AG04450 (cell line): Measurements from ENCODE around the gene KATNAL1. TPM values are rescaled to one million over a fixed set of nuclear protein-coding genes. Genes with fewer than 3 reads are reported as not detected.

ENCODE experiments used
- CTCF ChIA-PET: fragments of 300-600, 350-600 bp; formaldehyde crosslinking; extraction: SDS; loops from one replicate; lab custom pipeline; 2022; ENCODE audit warnings: antibody characterized with exemption, inconsistent platforms; lab: Charles Lee
- POLR2A ChIA-PET: fragments of 350-600 bp; formaldehyde crosslinking; extraction: SDS; loops from one replicate; lab custom pipeline; 2021; ENCODE audit warnings: antibody characterized with exemption, inconsistent platforms; lab: Yijun Ruan, JAX
- DNase-seq: peaks from one replicate; pipeline ENCODE4 v3.0.0-alpha.2; 2011; ENCODE audit warnings: low read depth, low spot score
- H3K27ac ChIP-seq: one replicate; pipeline ENCODE4 v1.5.1; 2012; ENCODE audit warnings: low read depth, low read length, control low read depth
- H3K27me3 ChIP-seq: one replicate; pipeline ENCODE4 v1.6.0; 2012; ENCODE audit warnings: low read length; ENCODE audit not compliant: control insufficient read depth, insufficient read depth
- H3K4me3 ChIP-seq: 2 replicates; pipeline ENCODE4 v1.5.1; 2011; ENCODE audit warnings: mild to moderate bottlenecking, low read depth, low read length, control low read depth
- H3K9me3 ChIP-seq: 2 replicates; pipeline ENCODE4 v1.5.1; 2012; ENCODE audit warnings: low read length; ENCODE audit not compliant: control insufficient read depth, insufficient read depth
- polyA plus RNA-seq: library from polyadenylated mRNA; depleted of rRNA; stranded (reverse); fragments of >200 nt; gene quantifications from 2 replicates; pipeline ENCODE4 v1.2.3, GENCODE V29; 2011
- TF ChIP-seq, protein P1 (sequence below): IDR thresholded peaks from 2 replicates; pipeline ENCODE4 v1.5.1; 2011; ENCODE audit warnings: low read depth, low read length, control low read depth, inconsistent platforms

KATNAL1 gene
- polyA plus RNA-seq, 1 experiment = 12.6 TPM

DNA sequence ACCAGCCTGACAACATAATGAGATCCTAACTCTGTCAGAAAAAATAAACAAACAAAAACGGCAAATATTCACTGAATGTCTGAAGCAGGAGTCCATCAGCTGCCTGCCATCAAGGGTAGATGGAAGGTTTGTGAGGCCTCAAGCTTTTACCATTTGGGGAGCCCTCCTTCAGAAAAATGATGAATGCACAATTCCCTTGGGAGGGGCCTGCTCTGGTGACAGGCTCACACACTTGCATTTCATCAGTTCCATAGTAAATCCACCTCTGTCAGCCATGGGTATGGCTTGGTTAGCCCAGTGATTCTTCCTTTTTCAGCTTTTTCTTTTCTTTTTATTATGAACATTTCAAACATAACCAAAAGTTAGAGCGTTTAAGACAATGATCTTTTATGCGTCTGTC is 26.3 kb upstream of the KATNAL1 start:
- H3K27me3 ChIP-seq = no peaks in the 10 kb centered on the region
- H3K27ac ChIP-seq = no peak overlapping the region
- ChIA-PET POLR2A (no interaction called here), CTCF (no interaction called here)
- no peak overlapping the region for H3K4me3 ChIP-seq
- TF ChIP-seq, protein P1, sequence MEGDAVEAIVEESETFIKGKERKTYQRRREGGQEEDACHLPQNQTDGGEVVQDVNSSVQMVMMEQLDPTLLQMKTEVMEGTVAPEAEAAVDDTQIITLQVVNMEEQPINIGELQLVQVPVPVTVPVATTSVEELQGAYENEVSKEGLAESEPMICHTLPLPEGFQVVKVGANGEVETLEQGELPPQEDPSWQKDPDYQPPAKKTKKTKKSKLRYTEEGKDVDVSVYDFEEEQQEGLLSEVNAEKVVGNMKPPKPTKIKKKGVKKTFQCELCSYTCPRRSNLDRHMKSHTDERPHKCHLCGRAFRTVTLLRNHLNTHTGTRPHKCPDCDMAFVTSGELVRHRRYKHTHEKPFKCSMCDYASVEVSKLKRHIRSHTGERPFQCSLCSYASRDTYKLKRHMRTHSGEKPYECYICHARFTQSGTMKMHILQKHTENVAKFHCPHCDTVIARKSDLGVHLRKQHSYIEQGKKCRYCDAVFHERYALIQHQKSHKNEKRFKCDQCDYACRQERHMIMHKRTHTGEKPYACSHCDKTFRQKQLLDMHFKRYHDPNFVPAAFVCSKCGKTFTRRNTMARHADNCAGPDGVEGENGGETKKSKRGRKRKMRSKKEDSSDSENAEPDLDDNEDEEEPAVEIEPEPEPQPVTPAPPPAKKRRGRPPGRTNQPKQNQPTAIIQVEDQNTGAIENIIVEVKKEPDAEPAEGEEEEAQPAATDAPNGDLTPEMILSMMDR = no peak
- DNase-seq = no peak
- H3K9me3 ChIP-seq = no peaks in the 10 kb centered on the region

DNA sequence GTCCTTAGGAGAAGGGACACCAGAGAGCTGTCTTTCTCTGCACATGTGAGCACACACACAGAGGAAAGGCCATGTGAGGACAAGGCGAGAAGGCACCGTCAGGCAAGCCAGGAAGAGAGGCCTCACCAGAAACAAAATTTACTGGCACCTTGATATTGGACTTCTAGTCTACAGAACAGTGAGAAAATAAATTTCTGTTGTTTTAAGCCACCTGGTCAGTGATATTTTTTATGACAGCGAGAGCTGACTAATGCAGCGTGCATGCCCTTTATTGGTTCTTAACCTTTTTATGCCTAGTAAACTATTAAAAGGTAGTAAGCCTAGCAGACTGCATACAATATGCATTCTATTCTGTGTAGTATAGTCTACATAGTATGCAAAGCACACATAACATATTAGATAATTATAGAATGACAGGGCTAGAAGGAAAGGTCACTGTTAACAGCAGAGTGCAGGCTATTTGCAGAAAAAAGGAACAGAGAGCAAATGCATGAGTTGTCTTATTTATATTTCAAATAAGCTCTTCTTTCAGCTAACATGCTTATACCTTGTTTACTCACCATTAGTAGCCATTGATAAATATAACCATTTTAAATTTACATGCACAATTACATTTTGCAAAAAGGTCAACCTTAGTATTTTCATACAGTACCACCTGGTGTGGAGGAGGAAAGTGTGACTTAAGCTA is 25.2 kb upstream of the KATNAL1 start:
- H3K4me3 ChIP-seq = no peak overlapping the region
- TF ChIP-seq, protein P1 = no peak
- no peaks in the 10 kb centered on the region for H3K27me3 ChIP-seq
- H3K27ac ChIP-seq = no peak overlapping the region
- no peak for DNase-seq
- H3K9me3 ChIP-seq = no peaks in the 10 kb centered on the region
- CTCF ChIA-PET = interaction anchor here (0.6 kb wide), 1 partner anchor 16 kb away, joined by 3 read pairs; no protein-coding TSS in a partner anchor
- POLR2A ChIA-PET = no interaction called here

DNA sequence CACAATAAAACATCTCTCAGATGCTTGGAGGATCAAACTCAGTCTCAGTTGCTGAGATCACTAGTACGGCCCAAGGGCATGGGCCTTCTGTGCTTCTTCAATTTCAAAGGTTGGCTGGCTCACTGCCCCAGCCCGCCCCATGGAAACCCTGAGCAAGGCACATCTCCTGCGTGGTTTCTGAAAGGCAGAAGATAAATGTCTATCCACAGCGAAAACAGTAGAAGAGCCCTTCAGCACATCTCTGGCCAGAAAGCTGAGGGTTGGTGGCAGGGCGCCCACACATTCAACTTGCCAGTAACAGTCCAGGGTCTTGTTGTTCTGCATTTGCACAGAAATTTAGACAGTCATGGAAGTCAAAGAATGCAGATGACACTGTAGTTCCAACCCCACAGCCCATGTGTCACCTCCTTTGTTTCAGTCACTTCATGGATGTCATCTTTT is 24.0 kb upstream of the KATNAL1 start:
- CTCF ChIA-PET = no interaction called here
- Histone ChIP-seq H3K9me3 (no peaks in the 10 kb centered on the region), H3K27ac (no peak overlapping the region), H3K27me3 (no peaks in the 10 kb centered on the region), H3K4me3 (no peak overlapping the region)
- TF ChIP-seq, protein P1 = no peak
- no peak for DNase-seq
- POLR2A ChIA-PET = no interaction called here

DNA sequence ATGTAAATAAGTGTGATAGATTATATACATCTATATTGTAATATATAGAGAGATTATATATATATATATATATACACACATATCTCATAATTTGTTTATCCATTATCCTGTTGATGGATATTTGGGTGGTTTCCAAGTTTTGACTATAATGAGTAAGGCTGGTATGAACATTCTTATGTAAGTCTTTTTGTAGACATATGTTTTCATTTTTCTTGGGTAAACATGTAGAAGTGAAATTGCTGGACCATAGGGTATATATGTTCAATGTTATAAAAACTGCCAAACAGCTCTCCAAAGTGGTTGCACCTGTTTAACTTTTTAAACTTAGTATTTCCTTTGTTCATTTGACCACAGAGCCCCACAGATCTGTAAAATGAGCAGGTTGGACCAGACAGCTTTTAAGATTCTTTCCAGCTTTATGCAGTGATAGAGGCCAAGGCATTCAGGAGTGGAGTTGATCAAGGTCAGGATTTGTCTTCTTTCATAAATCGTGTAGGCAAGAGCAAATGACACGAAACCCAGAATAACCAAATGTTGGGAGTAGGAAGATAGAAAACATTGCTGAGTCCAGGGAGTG is 21.7 kb upstream of the KATNAL1 start:
- DNase-seq = no peak
- Histone ChIP-seq H3K9me3 (no peaks in the 10 kb centered on the region), H3K4me3 (no peak overlapping the region), H3K27ac (no peak overlapping the region), H3K27me3 (no peaks in the 10 kb centered on the region)
- CTCF ChIA-PET = no interaction called here
- POLR2A ChIA-PET = interaction anchor here (0.9 kb wide), 1 partner anchor 13 kb away, joined by 5 read pairs; no protein-coding TSS in a partner anchor
- TF ChIP-seq, protein P1 = no peak

DNA sequence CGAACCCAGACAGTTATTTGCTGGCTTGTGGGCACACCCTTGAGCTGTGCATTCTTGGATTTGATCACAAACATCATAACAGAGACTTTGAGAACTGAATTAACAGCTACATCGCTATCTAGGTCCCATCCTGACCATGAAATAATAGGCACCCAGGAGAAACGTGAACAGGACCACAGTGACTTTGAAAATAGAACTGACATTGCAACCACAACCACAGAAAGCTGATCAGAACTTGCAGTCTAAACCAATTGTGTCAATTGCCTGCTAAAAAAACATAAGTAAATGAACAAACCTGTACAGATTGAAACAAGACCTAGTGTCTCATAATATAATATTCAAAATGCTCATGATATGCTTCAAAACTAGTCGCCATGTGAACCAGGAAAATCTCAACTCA is 18.3 kb upstream of the KATNAL1 start:
- Histone ChIP-seq H3K27ac (no peak overlapping the region), H3K4me3 (no peak overlapping the region), H3K27me3 (no peaks in the 10 kb centered on the region), H3K9me3 (no peaks in the 10 kb centered on the region)
- CTCF ChIA-PET = no interaction called here
- POLR2A ChIA-PET = no interaction called here
- DNase-seq = no peak
- TF ChIP-seq, protein P1 = no peak
